Measurements from ENCODE around the gene RPS29. TPM values are rescaled to one million over a fixed set of nuclear protein-coding genes. Genes with fewer than 3 reads are reported as not detected.

The RPS29 gene
- total and polyA plus RNA-seq, 2 of the 13 experiments (the other 11 are each of a cell fraction or from before 2014, with no cell fraction given) = 4,303 to 8,215 TPM

GRCh38 chr14:49598189-49598484, 12.0 kb upstream of the RPS29 start (continued):
- TF ChIP-seq, protein P1, sequence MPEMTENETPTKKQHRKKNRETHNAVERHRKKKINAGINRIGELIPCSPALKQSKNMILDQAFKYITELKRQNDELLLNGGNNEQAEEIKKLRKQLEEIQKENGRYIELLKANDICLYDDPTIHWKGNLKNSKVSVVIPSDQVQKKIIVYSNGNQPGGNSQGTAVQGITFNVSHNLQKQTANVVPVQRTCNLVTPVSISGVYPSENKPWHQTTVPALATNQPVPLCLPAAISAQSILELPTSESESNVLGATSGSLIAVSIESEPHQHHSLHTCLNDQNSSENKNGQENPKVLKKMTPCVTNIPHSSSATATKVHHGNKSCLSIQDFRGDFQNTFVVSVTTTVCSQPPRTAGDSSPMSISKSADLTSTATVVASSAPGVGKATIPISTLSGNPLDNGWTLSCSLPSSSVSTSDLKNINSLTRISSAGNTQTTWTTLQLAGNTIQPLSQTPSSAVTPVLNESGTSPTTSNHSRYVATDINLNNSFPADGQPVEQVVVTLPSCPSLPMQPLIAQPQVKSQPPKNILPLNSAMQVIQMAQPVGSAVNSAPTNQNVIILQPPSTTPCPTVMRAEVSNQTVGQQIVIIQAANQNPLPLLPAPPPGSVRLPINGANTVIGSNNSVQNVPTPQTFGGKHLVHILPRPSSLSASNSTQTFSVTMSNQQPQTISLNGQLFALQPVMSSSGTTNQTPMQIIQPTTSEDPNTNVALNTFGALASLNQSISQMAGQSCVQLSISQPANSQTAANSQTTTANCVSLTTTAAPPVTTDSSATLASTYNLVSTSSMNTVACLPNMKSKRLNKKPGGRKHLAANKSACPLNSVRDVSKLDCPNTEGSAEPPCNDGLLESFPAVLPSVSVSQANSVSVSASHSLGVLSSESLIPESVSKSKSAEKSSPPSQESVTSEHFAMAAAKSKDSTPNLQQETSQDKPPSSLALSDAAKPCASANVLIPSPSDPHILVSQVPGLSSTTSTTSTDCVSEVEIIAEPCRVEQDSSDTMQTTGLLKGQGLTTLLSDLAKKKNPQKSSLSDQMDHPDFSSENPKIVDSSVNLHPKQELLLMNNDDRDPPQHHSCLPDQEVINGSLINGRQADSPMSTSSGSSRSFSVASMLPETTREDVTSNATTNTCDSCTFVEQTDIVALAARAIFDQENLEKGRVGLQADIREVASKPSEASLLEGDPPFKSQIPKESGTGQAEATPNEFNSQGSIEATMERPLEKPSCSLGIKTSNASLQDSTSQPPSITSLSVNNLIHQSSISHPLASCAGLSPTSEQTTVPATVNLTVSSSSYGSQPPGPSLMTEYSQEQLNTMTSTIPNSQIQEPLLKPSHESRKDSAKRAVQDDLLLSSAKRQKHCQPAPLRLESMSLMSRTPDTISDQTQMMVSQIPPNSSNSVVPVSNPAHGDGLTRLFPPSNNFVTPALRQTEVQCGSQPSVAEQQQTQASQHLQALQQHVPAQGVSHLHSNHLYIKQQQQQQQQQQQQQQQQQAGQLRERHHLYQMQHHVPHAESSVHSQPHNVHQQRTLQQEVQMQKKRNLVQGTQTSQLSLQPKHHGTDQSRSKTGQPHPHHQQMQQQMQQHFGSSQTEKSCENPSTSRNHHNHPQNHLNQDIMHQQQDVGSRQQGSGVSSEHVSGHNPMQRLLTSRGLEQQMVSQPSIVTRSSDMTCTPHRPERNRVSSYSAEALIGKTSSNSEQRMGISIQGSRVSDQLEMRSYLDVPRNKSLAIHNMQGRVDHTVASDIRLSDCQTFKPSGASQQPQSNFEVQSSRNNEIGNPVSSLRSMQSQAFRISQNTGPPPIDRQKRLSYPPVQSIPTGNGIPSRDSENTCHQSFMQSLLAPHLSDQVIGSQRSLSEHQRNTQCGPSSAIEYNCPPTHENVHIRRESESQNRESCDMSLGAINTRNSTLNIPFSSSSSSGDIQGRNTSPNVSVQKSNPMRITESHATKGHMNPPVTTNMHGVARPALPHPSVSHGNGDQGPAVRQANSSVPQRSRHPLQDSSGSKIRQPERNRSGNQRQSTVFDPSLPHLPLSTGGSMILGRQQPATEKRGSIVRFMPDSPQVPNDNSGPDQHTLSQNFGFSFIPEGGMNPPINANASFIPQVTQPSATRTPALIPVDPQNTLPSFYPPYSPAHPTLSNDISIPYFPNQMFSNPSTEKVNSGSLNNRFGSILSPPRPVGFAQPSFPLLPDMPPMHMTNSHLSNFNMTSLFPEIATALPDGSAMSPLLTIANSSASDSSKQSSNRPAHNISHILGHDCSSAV (CRISPR knock-in tag; IDR thresholded peaks at IDR 0.05; ENCODE audit: borderline replicate concordance) = no peak
- TF ChIP-seq PHF20 (CRISPR knock-in tag; IDR thresholded peaks at IDR 0.05) = no peak
- no peak for TF ChIP-seq NFYB (CRISPR knock-in tag; IDR thresholded peaks at IDR 0.05)
- TF ChIP-seq ELF3 (CRISPR knock-in tag; IDR thresholded peaks at IDR 0.05) = no peak
- 0 out of 2 replicates have a peak, but pooled peaks have one; percentile 13 for TF ChIP-seq DZIP1 (CRISPR knock-in tag; IDR thresholded peaks at IDR 0.05)
- 0 out of 2 replicates have a peak, but pooled peaks have one; percentile 11 for TF ChIP-seq RNF219 (CRISPR knock-in tag; IDR thresholded peaks at IDR 0.05)
- TF ChIP-seq SCMH1 (CRISPR knock-in tag; IDR thresholded peaks at IDR 0.05; ENCODE audit: borderline replicate concordance) = no peak
- TF ChIP-seq, protein P2, sequence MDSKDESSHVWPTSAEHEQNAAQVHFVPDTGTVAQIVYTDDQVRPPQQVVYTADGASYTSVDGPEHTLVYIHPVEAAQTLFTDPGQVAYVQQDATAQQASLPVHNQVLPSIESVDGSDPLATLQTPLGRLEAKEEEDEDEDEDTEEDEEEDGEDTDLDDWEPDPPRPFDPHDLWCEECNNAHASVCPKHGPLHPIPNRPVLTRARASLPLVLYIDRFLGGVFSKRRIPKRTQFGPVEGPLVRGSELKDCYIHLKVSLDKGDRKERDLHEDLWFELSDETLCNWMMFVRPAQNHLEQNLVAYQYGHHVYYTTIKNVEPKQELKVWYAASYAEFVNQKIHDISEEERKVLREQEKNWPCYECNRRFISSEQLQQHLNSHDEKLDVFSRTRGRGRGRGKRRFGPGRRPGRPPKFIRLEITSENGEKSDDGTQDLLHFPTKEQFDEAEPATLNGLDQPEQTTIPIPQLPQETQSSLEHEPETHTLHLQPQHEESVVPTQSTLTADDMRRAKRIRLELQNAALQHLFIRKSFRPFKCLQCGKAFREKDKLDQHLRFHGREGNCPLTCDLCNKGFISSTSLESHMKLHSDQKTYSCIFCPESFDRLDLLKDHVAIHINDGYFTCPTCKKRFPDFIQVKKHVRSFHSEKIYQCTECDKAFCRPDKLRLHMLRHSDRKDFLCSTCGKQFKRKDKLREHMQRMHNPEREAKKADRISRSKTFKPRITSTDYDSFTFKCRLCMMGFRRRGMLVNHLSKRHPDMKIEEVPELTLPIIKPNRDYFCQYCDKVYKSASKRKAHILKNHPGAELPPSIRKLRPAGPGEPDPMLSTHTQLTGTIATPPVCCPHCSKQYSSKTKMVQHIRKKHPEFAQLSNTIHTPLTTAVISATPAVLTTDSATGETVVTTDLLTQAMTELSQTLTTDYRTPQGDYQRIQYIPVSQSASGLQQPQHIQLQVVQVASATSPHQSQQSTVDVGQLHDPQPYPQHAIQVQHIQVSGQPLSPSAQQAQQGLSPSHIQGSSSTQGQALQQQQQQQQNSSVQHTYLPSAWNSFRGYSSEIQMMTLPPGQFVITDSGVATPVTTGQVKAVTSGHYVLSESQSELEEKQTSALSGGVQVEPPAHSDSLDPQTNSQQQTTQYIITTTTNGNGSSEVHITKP (CRISPR knock-in tag; IDR thresholded peaks at IDR 0.05; ENCODE audit: low read depth) = no peak
- no peak for TF ChIP-seq ATF6 (CRISPR knock-in tag; conservative IDR thresholded peaks at IDR 0.05)
- TF ChIP-seq TEAD2 (CRISPR knock-in tag; IDR thresholded peaks at IDR 0.05) = no peak
- 0 out of 2 replicates have a peak, but pooled peaks have one; percentile 46 for TF ChIP-seq ZFP1 (CRISPR knock-in tag; IDR thresholded peaks at IDR 0.05)
